ENCODE results near the gene ID4.

ID4 gene

DNA sequence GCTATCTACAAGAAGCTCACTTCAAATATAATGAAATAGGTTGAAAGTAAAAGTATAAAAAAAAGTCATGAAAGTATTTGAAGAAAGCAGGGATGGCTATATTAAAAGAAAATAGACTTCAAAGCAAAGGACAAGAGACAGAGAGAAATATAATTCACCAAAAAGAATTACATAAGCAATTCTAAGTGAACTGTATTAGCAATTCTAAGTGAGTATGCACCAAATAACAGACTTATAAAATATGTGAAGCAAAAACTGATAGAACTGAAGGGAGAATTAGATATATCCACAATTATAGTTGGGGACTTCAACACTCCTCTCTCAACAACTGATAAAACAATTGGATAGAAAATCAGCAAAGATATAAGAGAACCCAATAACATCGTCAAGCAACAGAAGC is 38.8 kb upstream of the ID4 start:
- TF ChIP-seq CTCF (IDR thresholded peaks at IDR 0.05; ENCODE audit: low read length, missing control alignments), result no peak
- H3K4me3 ChIP-seq (replicated peaks; ENCODE audit: low read depth, low read length), result no peak overlapping the region
- DNase-seq (ENCODE audit: low read depth), result no peak

GRCh38 chr6:19802656-19803055 is 34.5 kb upstream of the ID4 start:
- DNase-seq (ENCODE audit: low read depth), result no peak
- no peak overlapping the region for H3K4me3 ChIP-seq (replicated peaks; ENCODE audit: low read depth, low read length)
- TF ChIP-seq CTCF (IDR thresholded peaks at IDR 0.05; ENCODE audit: low read length, missing control alignments), result no peak

DNA sequence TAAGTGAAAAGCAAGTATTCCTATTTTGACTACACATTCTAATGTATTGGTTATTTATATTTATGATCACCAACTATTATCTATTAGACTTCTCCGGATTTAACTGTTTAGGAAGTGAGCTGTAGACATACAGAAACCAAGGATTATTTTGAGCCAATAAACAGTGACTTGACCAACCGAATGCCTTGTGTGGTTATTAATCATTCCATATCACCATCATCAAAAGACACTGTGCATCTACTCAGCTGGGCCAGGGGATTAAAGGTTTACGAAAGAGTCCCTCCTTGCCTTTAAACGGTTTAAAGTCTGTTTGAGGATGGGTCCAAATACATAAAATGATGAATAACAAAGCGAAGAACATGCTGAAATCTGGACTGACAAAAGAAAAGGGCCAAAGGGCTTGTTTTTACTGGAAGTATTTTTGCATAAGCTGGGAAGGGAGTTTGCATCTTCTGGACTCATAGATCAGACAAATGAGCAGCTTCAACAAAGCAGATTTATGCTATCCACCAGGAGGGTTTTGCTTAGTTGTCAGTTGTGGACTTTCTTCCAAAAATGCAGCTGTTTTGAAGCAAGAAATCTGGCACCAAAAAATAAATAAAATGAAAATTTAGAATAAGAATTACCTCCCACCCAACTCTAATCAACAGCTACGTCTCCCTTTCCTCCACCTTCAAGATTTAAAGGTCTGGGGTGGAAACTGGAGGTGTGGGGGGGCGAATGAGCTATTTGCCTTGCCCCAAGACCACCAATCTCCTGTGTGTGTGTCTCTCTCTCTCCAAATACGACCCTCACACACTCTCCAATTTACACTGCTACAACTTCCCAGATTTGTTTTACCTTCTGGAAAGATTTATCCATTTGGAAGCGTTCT is 33.6 kb upstream of the ID4 start:
- peak; percentile 68 for DNase-seq (ENCODE audit: low read depth)
- TF ChIP-seq CTCF (IDR thresholded peaks at IDR 0.05; ENCODE audit: low read length, missing control alignments), result no peak
- H3K4me3 ChIP-seq (replicated peaks; ENCODE audit: low read depth, low read length), result peak overlapping the region; percentile 70

GRCh38 chr6:19804205-19805128 is 32.7 kb upstream of the ID4 start:
- TF ChIP-seq CTCF (IDR thresholded peaks at IDR 0.05; ENCODE audit: low read length, missing control alignments), result no peak
- peak overlapping the region; percentile 70 for H3K4me3 ChIP-seq (replicated peaks; ENCODE audit: low read depth, low read length)
- DNase-seq (ENCODE audit: low read depth), result peak; percentile 99

DNA sequence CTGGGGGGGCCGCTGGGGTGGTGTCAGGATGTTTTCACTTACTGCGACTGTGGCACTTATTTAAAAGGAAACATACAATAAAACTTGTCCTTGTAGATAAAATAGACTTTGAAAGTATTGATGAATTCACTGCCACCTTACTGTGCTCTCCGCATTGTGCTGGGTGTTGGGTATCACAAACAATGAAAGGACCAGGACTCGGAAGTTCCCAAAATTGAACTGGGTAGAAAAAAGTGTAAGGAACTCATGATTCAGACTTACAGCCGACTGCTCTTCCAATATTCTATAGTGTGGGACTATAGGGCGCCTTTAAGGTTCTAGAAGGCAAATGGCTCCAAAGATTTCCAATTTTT is 32.1 kb upstream of the ID4 start:
- peak overlapping the region; percentile 54 for H3K4me3 ChIP-seq (replicated peaks; ENCODE audit: low read depth, low read length)
- DNase-seq (ENCODE audit: low read depth), result no peak
- TF ChIP-seq CTCF (IDR thresholded peaks at IDR 0.05; ENCODE audit: low read length, missing control alignments), result no peak

DNA sequence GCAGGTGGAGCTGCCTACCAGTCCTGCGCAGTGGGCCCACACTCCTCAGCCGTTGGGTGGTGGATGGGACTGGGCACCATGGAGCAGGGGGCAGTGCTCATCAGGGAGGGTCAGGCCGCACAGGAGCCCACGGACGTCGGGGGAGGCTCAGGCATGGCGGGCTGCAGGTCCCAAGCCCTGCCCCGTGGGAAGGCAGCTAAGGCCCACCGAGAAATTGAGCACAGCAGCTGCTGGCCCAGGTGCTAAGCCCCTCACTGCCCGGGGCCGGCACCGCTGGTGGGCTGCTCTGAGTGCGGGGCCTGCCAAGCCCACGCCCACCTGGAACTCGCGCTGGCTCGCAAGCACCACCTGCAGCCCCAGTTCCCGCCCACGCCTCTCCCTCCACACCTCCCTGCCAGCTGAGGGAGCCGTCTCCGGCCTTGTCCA is 30.2 kb upstream of the ID4 start:
- no peak for TF ChIP-seq CTCF (IDR thresholded peaks at IDR 0.05; ENCODE audit: low read length, missing control alignments)
- no peak for DNase-seq (ENCODE audit: low read depth)
- H3K4me3 ChIP-seq (replicated peaks; ENCODE audit: low read depth, low read length), result no peak overlapping the region

All from fibroblast of pulmonary artery (primary cell).